NCI-H146 treated with DMSO at 0.1 percent for 48 hours (cell line): ENCODE data around the gene DMAC2.
"Not testable (repeated sequence)": the region's sequence is repeated elsewhere in the genome, so short reads cannot be mapped to it uniquely, and the experiment has no call there.

Experiments
- DNase-seq: peaks from one replicate; lab custom pipeline; 2025; ENCODE audit not compliant: unreplicated experiment; lab: John Stamatoyannopoulos, UW

The DMAC2 gene

GRCh38 chr19:41402010-41402409 lies 37.7 kb downstream of the DMAC2 start:
- no peak for DNase-seq

- DNase-seq = no peak
Measured at GRCh38 chr19:41401483-41401882, 38.2 kb downstream of the DMAC2 start.

DNA sequence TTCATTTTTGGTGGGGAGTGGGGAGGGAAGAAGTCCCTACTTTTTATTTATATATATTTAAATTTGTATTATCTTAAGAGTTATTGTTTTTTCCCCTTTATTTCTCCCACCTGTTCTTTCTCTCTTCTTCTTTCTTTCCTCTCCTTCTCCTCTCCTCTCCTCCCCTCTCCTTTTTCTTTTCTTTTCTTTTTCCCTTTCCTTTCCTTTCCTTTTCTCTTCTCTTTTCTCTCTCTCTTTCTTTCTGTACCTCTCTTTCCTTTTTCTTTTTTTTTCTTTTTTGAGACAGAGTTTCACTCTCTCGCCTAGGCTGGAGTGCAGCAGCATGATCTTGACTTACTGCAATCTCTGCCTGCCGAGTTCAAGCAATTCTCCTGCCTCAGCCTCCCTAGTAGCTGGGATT lies 40.2 kb downstream of the DMAC2 start:
- DNase-seq = no peak

- DNase-seq = no peak
Measured at GRCh38 chr19:41399091-41399490, 40.6 kb downstream of the DMAC2 start.

GRCh38 chr19:41398598-41398997 lies 41.1 kb downstream of the DMAC2 start:
- DNase-seq = no peak

GRCh38 chr19:41398050-41398418 lies 41.7 kb downstream of the DMAC2 start:
- DNase-seq = no peak

DNA sequence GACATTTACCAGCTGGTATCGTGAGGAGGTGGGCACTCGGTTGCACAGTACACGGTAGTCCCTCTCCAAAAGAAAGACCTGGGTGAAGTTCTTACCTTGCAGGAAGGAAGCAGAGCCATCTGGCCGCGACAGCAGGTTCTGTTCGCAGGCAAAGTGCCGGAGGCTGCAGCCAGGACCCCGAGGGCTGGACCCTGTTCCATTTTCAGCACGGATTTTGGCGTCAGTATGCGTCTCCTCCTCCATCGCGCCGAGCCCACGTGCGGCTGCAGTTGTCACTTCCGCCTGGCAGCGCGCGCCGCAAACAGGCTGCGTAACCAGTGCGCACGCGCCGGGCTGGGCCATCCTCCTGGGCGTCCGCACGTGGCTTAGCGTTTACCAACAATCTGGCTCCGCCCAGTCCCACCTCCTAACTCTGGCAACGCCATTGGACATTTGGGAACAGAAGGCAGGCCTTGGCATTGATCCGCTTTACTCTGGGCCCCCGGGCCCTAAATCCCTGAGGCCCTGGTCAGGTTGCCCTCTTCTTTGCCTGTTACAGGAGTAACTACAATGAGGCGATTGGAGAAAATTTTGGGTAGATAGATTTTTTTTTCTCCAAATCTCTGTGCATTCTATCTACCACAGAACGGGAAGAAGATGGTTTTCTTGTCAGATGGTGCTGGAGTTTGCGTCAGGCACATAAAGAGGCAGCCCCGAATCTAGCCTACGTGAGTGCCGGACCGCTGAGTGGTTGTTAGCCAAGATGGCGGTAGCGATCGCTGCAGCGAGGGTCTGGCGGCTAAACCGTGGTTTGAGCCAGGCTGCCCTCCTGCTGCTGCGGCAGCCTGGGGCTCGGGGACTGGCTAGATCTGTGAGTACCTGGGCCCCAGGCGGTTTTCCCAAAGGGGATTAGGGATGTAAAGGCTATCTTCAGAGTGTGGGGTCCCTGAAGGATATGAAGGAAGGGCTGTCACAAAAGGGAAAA lies 42.3 kb downstream of the DMAC2 start, which contains the start of the genes BCKDHA and EXOSC5:
Gene BCKDHA, plus strand, starts transcription at position 733 of the 964 bp plus-strand sequence. Its CDS starts 10 bp downstream, at position 743.
Gene EXOSC5, minus strand, starts transcription at position 274 of the 964 bp plus-strand sequence. Its CDS starts 31 bp downstream, at position 243.
- peak; percentile 100 for DNase-seq

- no peak for DNase-seq
Measured at GRCh38 chr19:41395355-41395754, 44.4 kb downstream of the DMAC2 start.

GRCh38 chr19:41392775-41393174 lies 46.9 kb downstream of the DMAC2 start:
- DNase-seq = no peak

DNA sequence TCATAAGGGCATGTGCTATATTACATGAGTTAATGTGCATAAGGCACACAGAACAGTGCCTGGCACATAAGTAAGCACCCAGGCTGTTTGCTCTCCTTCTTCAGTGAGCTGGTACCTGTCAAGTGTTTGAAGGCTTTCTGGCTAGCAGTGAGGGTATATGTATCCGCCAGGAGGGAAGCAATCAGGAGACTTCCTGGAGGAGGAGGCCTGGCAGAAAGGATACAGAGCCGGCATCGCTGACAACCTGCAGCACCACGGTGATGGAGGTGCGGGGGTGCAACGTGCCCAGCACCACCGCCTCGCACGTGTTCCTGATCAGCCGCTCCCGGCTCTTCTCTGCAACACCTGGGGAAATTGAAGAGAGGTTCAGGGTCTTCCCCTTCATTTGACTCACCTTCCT lies 48.1 kb downstream of the DMAC2 start:
- DNase-seq = no peak

- no peak for DNase-seq
Measured at GRCh38 chr19:41386442-41386841, 53.3 kb downstream of the DMAC2 start.

GRCh38 chr19:41384351-41384750 lies 55.4 kb downstream of the DMAC2 start:
- DNase-seq = no peak

DNA sequence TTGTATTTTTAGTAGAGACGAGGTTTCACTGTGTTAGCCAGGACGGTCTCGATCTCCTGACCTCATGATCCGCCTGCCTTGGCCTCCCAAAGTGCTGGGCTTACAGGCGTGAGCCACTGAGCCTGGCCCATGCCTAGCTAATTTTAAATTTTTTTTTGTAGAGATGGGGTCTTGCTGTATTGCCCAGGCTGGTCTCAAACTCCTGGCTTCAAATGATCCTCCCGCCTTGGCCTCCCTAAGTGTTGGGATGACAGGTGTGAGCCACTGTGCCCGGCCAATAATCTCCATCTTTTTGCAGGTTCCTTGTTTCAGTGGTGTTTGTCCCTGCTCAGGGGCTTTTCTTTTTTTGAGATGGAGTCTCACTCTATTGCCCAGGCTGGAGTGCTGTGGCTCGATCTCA lies 58.2 kb downstream of the DMAC2 start:
- DNase-seq = not testable (repeated sequence)
